ENCODE results near the gene APAF1. TPM values are rescaled to one million over a fixed set of nuclear protein-coding genes. Genes with fewer than 3 reads are reported as not detected.
"Not testable (repeated sequence)": the region's sequence is repeated elsewhere in the genome, so short reads cannot be mapped to it uniquely, and the experiment has no call there.

The APAF1 gene, protein sequence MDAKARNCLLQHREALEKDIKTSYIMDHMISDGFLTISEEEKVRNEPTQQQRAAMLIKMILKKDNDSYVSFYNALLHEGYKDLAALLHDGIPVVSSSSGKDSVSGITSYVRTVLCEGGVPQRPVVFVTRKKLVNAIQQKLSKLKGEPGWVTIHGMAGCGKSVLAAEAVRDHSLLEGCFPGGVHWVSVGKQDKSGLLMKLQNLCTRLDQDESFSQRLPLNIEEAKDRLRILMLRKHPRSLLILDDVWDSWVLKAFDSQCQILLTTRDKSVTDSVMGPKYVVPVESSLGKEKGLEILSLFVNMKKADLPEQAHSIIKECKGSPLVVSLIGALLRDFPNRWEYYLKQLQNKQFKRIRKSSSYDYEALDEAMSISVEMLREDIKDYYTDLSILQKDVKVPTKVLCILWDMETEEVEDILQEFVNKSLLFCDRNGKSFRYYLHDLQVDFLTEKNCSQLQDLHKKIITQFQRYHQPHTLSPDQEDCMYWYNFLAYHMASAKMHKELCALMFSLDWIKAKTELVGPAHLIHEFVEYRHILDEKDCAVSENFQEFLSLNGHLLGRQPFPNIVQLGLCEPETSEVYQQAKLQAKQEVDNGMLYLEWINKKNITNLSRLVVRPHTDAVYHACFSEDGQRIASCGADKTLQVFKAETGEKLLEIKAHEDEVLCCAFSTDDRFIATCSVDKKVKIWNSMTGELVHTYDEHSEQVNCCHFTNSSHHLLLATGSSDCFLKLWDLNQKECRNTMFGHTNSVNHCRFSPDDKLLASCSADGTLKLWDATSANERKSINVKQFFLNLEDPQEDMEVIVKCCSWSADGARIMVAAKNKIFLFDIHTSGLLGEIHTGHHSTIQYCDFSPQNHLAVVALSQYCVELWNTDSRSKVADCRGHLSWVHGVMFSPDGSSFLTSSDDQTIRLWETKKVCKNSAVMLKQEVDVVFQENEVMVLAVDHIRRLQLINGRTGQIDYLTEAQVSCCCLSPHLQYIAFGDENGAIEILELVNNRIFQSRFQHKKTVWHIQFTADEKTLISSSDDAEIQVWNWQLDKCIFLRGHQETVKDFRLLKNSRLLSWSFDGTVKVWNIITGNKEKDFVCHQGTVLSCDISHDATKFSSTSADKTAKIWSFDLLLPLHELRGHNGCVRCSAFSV (N-terminal part only)
- 25.4 and 41.4 TPM in 2 replicates for total RNA-seq (2014; rRNA removed; shearing (Covaris generic))

DNA sequence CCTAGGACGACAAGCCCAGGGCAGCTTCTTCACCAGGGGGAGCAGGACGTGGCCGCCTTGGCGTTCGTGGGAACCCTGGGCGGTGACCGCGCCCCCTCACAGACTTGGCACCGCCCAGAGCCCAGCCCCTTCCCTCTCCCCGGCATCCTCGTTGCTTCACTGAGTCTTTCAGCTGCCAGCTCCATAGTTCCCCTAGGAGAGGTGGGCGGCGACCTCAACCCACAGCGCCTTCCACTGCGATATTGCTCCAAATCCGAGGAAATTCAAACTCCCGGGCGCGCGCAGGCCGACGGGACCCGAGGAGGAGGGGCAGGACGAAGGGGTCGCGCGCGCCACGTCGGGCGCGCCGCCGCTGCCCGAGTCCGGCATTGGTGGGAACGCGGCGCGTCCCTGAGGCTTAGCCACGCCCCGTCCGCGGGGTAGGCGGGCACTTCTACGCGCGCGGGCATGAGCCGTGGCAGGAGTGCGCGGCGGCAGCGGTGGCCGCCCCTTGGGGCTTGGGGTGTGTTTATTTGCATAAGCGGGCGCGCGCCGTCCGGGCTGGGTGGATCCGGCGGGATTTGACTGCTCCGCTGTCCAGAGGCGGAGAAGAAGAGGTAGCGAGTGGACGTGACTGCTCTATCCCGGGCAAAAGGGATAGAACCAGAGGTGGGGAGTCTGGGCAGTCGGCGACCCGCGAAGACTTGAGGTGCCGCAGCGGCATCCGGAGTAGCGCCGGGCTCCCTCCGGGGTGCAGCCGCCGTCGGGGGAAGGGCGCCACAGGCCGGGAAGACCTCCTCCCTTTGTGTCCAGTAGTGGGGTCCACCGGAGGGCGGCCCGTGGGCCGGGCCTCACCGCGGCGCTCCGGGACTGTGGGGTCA lies at the start of gene APAF1, which contains the start of gene IKBIP:
Gene APAF1, plus strand, starts transcription at position 579 of the 860 bp plus-strand sequence. CDS start 3,070 bp downstream, outside the sequence.
Gene IKBIP, minus strand, starts transcription at position 77 of the 860 bp plus-strand sequence. CDS start 87 bp downstream, outside the sequence.
- peak; percentile 96 to 98 for DNase-seq (ENCODE audit: low read depth in 1 of 2, low spot score in 2 of 2)
- Histone ChIP-seq H3K4me3 (peak within 1 kb of the TSS; percentile 79), H3K27me3 (replicated peaks) (no peaks in the 10 kb centered on the region)

DNA sequence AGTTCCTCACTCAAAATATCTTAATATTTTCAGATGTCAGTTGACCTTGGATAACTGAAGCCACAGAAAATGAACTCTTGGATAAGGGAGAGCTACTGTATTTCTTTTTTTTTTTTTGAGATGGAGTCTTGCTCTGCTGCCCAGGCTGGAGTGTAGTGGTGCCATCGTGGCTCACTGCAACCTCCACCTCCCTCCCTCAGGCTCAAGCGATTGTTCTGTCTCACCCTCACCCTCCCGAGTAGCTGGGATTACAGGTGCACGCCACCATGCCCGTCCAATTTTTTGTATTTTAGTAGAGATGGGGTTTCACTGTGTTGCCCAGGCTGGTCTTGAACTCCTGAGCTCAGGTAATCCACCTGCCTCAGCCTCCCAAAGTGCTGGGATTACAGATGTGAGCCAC lies 47.8 kb upstream of the APAF1 start:
- H3K27me3 ChIP-seq (replicated peaks); H3K9me3 ChIP-seq (replicated peaks); DNase-seq (ENCODE audit: low read depth in 1 of 2, low spot score in 2 of 2); H3K4me1 ChIP-seq (replicated peaks); H3K27ac ChIP-seq; H3K4me3 ChIP-seq: not testable (repeated sequence)
- H3K36me3 ChIP-seq = peaks cover 84% of the 10 kb centered on the region

More for the DNA sequence above, at the start of gene APAF1, which contains the start of gene IKBIP:
- Histone ChIP-seq H3K9me3 (replicated peaks) (no peaks in the 10 kb centered on the region), H3K4me1 (replicated peaks) (peaks cover 6% of the 10 kb centered on the region), H3K36me3 (peaks cover 42% of the 10 kb centered on the region), H3K27ac (peak within 1 kb of the TSS; percentile 89)

DNA sequence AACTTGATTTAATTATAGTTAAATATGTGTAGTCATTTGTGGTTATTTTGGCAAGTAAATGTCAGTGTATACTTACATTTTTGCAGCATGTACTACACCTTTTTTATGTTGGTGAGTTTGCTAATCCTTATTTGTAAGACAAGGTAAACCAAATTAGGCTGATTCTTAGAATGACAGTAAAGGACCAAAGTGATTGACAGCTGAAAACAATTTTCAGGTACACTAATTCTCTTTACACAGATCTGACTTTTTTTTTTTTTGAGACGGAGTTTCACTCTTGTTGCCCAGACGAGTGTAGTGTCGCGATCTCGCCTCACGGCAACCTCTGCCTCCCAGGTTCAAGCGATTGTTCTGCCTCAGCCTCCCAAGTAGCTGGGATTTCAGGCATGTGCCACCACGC lies 43.2 kb upstream of the APAF1 start:
- Histone ChIP-seq H3K36me3 (peaks cover 73% of the 10 kb centered on the region), H3K27me3 (replicated peaks) (no peaks in the 10 kb centered on the region), H3K4me1 (replicated peaks) (no peaks in the 10 kb centered on the region), H3K27ac (no peak overlapping the region), H3K4me3 (no peak overlapping the region), H3K9me3 (replicated peaks) (no peaks in the 10 kb centered on the region)
- DNase-seq (ENCODE audit: low read depth in 1 of 2, low spot score in 2 of 2) = no peak

DNA sequence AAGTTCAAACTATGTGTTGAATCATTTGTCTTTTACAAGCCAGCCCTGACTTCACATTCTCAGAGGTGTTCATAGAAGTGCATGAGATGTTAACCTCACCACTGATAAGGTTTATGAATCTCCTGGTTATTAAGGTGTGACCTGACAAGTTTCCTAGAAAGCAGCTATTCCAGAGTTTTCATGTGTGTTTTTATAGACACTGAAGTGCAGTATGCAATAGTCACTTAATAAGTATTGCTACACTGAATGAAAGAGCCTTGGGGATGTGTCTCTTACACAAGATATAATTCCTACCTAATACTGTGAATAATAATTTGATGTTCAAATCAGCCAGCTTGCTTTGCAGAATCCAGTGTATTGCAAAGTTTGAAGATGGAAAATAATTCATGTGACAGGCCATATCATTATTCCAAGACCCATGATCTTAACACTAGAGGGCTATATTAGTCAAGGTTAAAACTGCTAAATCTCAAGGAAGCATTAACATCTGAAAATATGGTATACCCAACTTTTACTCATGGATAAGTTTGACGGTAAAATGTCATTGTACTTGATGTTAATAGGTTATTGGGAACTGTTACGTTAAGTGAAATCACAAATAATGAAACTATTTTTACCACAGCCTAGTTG lies 38.6 kb upstream of the APAF1 start:
- Histone ChIP-seq H3K4me3 (no peak overlapping the region), H3K27ac (no peak overlapping the region), H3K9me3 (replicated peaks) (no peaks in the 10 kb centered on the region), H3K4me1 (replicated peaks) (no peaks in the 10 kb centered on the region), H3K36me3 (peaks cover 29% of the 10 kb centered on the region), H3K27me3 (replicated peaks) (no peaks in the 10 kb centered on the region)
- DNase-seq (ENCODE audit: low read depth in 1 of 2, low spot score in 2 of 2) = no peak

DNA sequence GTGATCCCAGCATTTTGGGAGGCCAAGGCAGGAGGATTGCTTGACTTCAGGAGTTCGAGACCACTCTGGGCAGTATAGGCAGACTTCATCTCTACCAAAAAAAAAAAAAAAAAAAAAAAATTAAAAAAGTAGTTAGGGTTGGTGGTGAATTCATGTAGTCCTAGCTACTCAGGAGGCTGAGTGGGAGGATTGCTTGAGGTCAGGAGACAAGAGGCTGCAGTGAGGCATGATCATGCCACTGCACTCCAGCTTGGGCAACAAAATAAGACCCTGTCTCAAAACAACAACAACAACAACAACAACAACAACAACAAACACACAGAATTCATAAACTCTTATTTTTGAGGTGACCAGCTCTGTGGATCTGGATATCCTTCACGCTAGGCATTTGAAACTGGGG lies 34.5 kb upstream of the APAF1 start:
- Histone ChIP-seq H3K4me1 (replicated peaks) (no peaks in the 10 kb centered on the region), H3K27me3 (replicated peaks) (no peaks in the 10 kb centered on the region), H3K4me3 (no peak overlapping the region), H3K27ac (no peak overlapping the region), H3K9me3 (replicated peaks) (no peaks in the 10 kb centered on the region), H3K36me3 (peaks cover 6% of the 10 kb centered on the region)
- DNase-seq (ENCODE audit: low read depth in 1 of 2, low spot score in 2 of 2) = no peak

DNA sequence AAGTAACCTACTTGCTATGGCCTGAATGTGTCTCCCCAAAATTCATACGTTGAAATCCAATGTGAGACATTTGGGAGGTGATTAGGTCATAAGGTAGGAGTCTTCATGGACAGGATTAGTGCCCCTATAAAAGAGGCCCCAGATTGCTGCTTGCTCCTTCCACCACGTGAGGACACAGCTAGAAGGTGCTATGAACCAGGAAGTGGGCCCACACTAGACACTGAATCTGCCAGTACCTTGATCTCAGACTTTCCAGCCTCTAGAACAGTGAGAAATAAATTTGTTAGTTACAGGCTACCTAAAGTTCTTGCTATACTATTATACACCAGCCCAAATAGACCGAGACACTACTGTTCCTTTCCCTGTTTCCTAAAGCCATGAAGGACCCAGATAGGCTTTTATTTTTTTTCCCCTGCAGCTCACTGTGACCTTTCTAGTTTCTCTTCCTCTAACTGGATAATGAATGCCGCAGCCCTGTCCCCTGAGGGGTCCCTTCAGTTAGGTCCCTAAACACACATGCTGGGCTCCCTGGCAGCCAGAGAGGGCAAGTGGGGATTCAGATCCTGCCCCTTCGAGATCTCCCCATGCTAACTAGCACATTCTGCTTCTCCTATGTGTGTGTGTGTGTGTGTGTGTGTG lies 32.3 kb upstream of the APAF1 start:
- H3K27ac ChIP-seq = no peak overlapping the region

DNA sequence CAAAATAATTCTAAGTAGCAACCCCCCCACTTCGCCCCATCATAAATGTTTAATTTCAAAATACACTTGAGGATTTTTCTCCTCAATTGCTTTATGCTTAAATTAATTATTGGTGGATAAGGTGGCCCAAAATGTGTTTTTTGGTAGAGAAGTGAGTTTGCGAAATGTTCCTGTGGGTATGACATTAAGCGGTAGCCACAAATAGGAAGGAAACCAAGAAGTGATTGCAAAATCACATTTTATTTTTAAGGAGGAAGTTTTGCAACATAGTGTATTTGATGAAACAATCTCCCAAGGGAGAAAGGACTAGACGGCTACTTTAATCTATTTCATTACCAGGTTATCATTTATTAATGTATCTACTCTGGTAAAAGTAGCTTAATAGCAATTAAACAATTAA lies 26.1 kb upstream of the APAF1 start:
- Histone ChIP-seq H3K9me3 (replicated peaks) (no peaks in the 10 kb centered on the region), H3K4me1 (replicated peaks) (no peaks in the 10 kb centered on the region), H3K27ac (no peak overlapping the region), H3K36me3 (peaks cover 1% of the 10 kb centered on the region; the same call in 1 of the 2 replicates), H3K27me3 (replicated peaks) (no peaks in the 10 kb centered on the region), H3K4me3 (no peak overlapping the region)
- no peak for DNase-seq (ENCODE audit: low read depth in 1 of 2, low spot score in 2 of 2)

More for the DNA sequence above, 32.3 kb upstream of the APAF1 start:
- no peaks in the 10 kb centered on the region for H3K4me1 ChIP-seq (replicated peaks)
- no peak for DNase-seq (ENCODE audit: low read depth in 1 of 2, low spot score in 2 of 2)
- H3K27me3 ChIP-seq (replicated peaks) = no peaks in the 10 kb centered on the region
- H3K4me3 ChIP-seq = no peak overlapping the region
- H3K9me3 ChIP-seq (replicated peaks) = no peaks in the 10 kb centered on the region
- H3K36me3 ChIP-seq = peaks cover 6% of the 10 kb centered on the region

DNA sequence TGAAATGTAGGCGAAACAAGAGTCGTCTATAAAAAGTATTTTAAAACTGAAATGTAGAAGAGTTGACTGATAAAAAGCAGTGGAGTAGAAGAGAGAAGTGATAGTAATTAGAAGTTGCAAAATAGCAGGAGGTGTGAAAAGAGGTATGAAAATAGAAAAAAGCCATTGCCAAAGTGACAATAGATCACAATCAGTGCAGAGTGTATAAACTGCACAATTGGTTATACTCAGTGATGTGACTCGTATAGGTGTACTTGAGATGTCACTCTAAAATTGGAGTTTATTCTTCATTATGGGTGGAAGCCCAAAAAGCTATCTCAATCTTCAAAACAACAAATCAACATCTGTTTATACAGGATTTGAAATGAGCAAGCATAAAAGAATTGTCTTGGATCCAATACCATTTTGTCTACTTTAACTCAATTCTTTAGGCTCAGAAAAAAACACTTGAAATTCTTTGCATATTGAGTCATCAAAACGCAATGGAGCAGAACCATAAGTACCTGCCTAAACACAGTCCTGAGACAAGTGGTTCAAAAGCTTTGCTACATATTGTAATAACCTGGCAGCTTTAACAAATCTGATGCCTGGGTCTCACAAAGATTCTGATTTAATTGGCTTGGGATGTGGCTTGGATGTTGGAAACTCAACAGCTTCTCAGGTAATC lies 9.3 kb upstream of the APAF1 start:
- no peak overlapping the region for H3K4me3 ChIP-seq
- DNase-seq (ENCODE audit: low read depth in 1 of 2, low spot score in 2 of 2) = peak in 1 of 2 experiments; percentile 60
- peak overlapping the region; percentile 11; the same call in 1 of the 2 replicates for H3K27ac ChIP-seq
- H3K36me3 ChIP-seq = peaks cover 25% of the 10 kb centered on the region
- H3K9me3 ChIP-seq (replicated peaks) = no peaks in the 10 kb centered on the region
- H3K27me3 ChIP-seq (replicated peaks) = no peaks in the 10 kb centered on the region
- peaks cover 15% of the 10 kb centered on the region for H3K4me1 ChIP-seq (replicated peaks)

DNA sequence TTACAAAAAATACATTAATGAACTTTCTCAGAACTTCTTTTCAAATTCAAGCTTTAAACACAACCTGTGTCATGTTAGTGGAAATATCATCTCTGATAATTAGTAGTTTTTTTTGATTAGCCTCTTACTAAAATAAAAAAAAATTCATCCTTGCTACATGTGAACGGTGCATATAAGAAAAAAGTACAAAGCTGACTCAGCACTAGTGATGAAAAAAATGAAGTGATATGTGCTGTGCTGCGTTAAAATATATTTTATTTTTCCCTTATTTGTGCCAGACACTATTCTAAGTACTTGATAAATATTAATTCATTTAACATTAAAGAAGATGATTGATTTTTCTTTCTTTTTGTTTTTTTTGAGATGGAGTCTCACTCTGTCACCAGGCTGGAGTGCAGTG lies 8.0 kb upstream of the APAF1 start:
- Histone ChIP-seq H3K27me3 (replicated peaks) (no peaks in the 10 kb centered on the region), H3K9me3 (replicated peaks) (no peaks in the 10 kb centered on the region), H3K36me3 (peaks cover 23% of the 10 kb centered on the region), H3K27ac (no peak overlapping the region), H3K4me1 (replicated peaks) (peaks cover 15% of the 10 kb centered on the region), H3K4me3 (no peak overlapping the region)
- no peak for DNase-seq (ENCODE audit: low read depth in 1 of 2, low spot score in 2 of 2)

DNA sequence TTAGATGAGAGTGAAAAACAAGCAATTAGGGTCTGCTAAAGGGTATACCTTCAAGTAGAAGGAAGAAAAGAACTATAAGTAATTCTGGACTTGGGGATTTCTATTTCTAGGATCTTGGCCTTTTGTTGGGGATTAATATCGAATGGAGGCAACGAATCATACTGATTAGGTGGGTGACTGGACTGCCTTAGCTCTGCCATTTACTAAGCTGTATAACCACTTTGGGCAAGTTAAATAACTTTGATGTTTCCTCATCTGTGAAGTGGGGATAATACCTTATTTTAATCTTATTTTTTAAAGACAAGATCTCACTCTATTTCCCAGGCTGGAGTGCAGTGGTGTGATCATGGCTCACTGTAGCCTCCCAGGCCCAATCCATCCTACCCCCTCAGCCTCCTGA lies 7.1 kb upstream of the APAF1 start:
- H3K9me3 ChIP-seq (replicated peaks) = no peaks in the 10 kb centered on the region
- DNase-seq (ENCODE audit: low read depth in 1 of 2, low spot score in 2 of 2) = no peak
- H3K27ac ChIP-seq = no peak overlapping the region
- H3K27me3 ChIP-seq (replicated peaks) = no peaks in the 10 kb centered on the region
- H3K4me3 ChIP-seq = no peak overlapping the region
- H3K36me3 ChIP-seq = peaks cover 17% of the 10 kb centered on the region
- H3K4me1 ChIP-seq (replicated peaks) = peaks cover 20% of the 10 kb centered on the region

DNA sequence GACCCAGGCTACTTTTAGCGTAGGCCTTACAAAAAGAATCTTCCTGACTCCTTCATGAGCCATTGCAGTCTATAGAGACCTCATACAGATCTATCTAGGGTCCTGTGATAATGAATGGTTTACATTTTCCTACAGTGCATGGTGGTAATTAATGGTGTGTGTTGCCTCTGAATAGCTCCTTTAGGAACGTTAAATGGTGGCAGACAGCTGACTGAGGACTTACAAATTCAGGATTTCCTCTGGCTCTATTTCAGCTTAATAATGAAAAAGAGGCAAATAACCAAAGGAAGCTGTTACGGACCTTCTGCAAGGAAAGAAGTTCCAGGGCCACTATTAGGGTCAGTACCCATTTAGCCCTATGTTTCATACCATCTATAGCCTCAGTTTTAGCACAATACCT lies 5.6 kb upstream of the APAF1 start:
- Histone ChIP-seq H3K4me3 (no peak overlapping the region), H3K9me3 (replicated peaks) (no peaks in the 10 kb centered on the region), H3K36me3 (peaks cover 16% of the 10 kb centered on the region; the same call in 1 of the 2 replicates), H3K27ac (no peak overlapping the region), H3K4me1 (replicated peaks) (peaks cover 21% of the 10 kb centered on the region), H3K27me3 (replicated peaks) (no peaks in the 10 kb centered on the region)
- no peak for DNase-seq (ENCODE audit: low read depth in 1 of 2, low spot score in 2 of 2)

DNA sequence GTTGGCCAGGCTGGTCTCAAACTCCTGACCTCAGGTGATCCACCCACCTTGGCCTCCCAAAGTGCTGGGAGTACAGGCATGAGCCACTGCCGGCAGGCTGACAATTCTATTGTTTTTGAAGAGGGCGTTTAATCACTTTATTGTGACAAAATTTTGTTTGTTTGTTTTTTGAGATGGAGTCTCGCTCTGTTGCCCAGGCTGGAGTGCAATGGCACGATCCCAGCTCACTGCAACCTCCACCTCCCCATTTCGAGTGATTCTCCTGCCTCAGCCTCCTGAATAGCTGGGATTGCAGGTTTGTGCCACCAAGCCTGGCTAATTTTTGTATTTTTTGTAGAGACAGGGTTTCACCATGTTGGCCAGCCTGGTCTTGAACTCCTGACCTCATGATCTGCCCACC lies 2.3 kb upstream of the APAF1 start:
- H3K4me1 ChIP-seq (replicated peaks); H3K27ac ChIP-seq; DNase-seq (ENCODE audit: low read depth in 1 of 2, low spot score in 2 of 2); H3K9me3 ChIP-seq (replicated peaks); H3K27me3 ChIP-seq (replicated peaks): not testable (repeated sequence)
- Histone ChIP-seq H3K36me3 (peaks cover 25% of the 10 kb centered on the region), H3K4me3 (peak overlapping the region; percentile 79)

Measured in SJSA1 (cell line).